IPS DF 6.9 (cell line): ENCODE results near the gene CERKL.

Experiments used
- DNase-seq: peaks from one replicate; pipeline ENCODE4 v3.0.0-alpha.2; 2013; ENCODE audit warnings: low read depth, low spot score
- H3K27ac ChIP-seq: one replicate; pipeline ENCODE4 v1.5.1; 2013; ENCODE audit warnings: low read length, control low read depth
- H3K27me3 ChIP-seq: 2 replicates; pipeline ENCODE4 v1.6.1; 2013; ENCODE audit warnings: mild to moderate bottlenecking, low read length; ENCODE audit not compliant: control insufficient read depth, insufficient read depth
- H3K36me3 ChIP-seq: 2 replicates; pipeline ENCODE4 v1.6.1; 2013; ENCODE audit warnings: low read length; ENCODE audit not compliant: control insufficient read depth, insufficient read depth
- H3K4me1 ChIP-seq: 2 replicates; pipeline ENCODE4 v1.6.1; 2013; ENCODE audit warnings: low read length; ENCODE audit not compliant: control insufficient read depth, insufficient read depth
- H3K4me3 ChIP-seq: 2 replicates; pipeline ENCODE4 v1.5.1; 2013; ENCODE audit warnings: mild to moderate bottlenecking, low read length
- H3K9me3 ChIP-seq: 2 replicates; pipeline ENCODE4 v1.6.1; 2013; ENCODE audit warnings: low read length, inconsistent platforms; ENCODE audit not compliant: control insufficient read depth, insufficient read depth
- WGBS: extraction: QIAGEN DNeasy Blood & Tissue Kit; methylation state at CpG from one replicate; pipeline ENCODE4 v1.1.7; 2013; ENCODE audit warnings: mixed read lengths, missing lambda C conversion rate; ENCODE audit not compliant: insufficient read length, insufficient coverage; 5-methylcytosine and 5-hydroxymethylcytosine counted together

The CERKL gene

DNA sequence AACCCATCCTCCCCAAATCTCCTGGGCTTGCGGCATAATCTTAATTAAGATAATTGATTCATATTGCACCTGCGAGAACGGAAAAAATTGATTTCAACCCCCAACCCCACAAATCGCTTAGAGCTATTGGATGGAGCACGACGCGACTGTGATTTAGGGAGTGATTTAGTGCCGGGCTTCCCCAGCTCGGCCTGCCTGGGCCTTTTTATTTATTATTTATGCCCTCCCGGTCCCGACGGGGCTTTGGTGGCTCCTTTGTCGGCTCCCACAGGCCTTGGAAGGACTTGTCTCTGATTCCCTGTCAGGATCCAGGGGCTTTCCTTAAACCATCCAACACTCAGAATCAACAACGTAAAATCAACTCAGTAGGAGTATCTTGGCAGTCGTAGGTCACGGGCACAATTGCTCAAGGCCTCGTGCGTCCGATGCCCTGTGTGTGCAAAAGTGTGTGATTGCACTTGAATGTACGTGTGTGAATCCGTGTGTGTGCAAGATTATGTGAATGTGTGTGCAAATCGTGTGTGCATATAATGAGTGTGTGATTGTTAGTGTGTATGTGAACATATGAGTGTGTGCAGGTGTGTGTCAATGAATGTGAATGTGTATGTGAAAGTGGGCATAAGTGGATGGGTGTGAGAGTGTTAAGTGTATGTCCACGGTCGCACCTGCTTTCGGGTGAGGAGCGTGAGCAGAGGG, 27.7 kb upstream of the CERKL start:
- no peak for DNase-seq
- no CpG with 5 or more reads among the region's 26 CpGs for WGBS
- Histone ChIP-seq H3K4me3 (no peak overlapping the region), H3K27ac (no peak overlapping the region), H3K36me3 (no peaks in the 10 kb centered on the region), H3K27me3 (peaks cover 54% of the 10 kb centered on the region), H3K9me3 (no peaks in the 10 kb centered on the region), H3K4me1 (peaks cover 7% of the 10 kb centered on the region; the same call in 1 of the 2 replicates)

DNA sequence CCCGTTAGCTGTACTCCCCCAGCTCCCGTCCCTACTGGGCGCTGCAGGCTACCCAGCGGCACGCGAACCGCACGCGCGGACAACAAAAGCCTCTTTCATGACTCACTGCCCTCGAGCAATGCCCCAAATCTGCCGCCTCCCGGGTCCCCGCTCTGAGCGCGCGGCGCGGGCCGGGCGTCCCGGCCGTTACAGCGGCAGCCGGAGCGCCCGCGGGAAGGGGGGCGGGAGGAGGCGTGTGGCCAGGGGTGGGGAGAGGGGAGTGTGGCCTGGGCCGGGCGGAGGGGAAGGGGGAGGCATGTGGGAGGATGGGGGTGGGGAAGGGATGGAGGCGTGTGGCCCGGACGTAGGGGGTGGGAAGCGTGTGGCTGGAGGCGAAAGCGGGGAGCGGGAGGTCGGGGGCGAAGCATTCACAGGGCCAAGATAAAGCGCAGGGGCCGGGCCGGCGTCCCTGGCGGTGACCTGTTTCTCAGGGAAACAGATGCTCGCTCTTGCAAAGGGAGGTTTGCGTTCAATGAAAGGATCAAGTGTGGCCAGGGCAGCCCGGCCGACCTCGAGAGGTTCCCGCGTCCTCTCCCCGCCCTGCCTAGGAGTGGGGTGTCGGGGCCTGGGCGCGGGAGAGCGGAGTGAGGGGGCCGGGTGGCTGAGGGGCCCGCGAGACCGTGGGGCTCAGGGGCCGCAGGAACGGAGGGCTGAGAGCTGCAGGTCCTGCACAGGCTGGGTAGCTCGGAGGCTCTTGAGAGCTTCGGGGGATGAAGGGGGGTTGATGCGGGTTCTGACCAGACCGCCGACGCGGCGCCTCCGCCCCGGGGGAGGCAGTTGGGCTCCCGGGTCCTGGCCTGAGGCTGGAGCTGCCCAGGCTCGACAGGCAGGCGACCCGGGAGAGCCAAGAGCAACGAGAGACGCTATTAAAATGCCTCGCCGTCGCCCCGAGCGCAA, 26.9 kb upstream of the CERKL start:
- DNase-seq = no peak
- Histone ChIP-seq H3K9me3 (no peaks in the 10 kb centered on the region), H3K27me3 (peaks cover 62% of the 10 kb centered on the region), H3K27ac (no peak overlapping the region), H3K4me3 (peak overlapping the region; percentile 44; the same call in 1 of the 2 replicates), H3K36me3 (no peaks in the 10 kb centered on the region), H3K4me1 (peaks cover 7% of the 10 kb centered on the region; the same call in 1 of the 2 replicates)
- no CpG with 5 or more reads among the region's 85 CpGs for WGBS

DNA sequence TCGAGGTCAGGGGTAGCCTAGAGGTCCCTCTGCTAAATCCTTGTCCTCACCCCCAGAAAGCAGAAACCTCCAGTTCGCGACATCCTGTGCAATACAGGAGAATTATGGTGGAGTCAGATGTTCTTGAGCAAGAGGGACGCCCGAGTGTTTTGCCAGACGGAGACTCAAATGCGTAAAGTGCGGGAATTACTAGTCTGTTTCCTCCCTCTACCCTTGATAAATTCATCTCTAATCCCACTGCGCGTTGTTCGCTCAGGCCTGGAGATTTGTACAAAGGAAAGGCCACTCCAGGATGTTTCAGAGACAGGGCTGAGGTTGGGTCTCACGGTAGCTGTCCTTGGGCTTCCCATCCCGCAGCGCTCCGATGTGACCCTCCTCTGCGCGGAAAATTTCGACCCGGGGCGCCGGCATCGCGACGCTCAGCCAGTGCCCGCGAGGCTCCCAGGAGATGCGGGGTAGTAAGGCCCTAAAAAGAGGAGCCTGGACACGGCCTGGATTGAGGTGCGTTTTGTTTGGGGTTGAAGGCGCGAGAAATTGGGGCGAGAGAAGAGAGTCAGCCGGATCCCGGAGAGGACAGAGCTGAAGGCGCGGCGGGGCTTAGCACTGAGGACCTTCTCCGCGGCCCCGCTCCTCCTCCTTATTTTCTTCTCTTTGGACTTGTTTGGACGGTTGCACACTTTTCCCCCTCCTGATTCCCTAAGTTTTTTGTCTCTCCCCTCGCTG, 26.1 kb upstream of the CERKL start:
- no peaks in the 10 kb centered on the region for H3K36me3 ChIP-seq
- no CpG with 5 or more reads among the region's 42 CpGs for WGBS
- peaks cover 7% of the 10 kb centered on the region; the same call in 1 of the 2 replicates for H3K4me1 ChIP-seq
- H3K4me3 ChIP-seq = peak overlapping the region; percentile 44; the same call in 1 of the 2 replicates
- DNase-seq = no peak
- no peaks in the 10 kb centered on the region for H3K9me3 ChIP-seq
- H3K27me3 ChIP-seq = peaks cover 70% of the 10 kb centered on the region
- H3K27ac ChIP-seq = no peak overlapping the region

DNA sequence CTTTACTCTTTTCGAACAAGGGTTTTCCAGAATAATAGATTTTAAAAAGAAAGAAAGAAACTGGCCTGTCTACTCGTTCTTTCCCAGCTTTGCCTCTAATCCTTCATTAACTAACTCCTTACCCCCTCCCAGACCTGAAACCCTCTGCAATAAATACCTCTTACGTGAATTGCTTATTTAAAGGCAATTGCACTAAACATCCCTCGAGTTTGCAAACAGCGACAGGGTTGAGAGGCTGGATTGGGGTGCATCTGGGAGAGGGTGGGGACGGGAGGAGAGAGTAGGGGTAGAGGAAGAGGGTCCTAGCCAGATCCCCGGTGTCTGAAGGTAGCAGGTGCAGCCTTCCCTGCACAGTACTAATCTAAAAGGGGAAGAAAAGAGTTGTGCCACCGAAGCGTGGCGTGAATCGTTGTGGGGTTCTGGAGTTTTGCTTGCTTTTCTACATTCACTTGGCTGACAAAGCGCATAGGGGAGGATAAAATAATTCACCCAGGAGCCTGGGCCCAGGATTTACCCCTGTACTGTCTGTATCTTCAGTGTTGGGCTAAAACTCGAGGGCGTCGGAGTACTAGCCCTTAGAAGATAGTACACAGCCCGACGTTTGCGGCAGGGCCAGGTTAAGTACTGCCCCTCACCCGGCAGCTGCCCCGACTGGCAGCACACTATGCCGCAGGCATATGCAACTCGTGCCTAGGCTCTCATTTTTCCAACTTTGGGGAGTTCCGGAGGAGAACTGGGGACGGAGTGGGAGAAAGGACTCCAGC, 25.3 kb upstream of the CERKL start:
- Histone ChIP-seq H3K4me3 (no peak overlapping the region), H3K4me1 (peaks cover 7% of the 10 kb centered on the region; the same call in 1 of the 2 replicates), H3K36me3 (no peaks in the 10 kb centered on the region), H3K27ac (no peak overlapping the region), H3K27me3 (peaks cover 74% of the 10 kb centered on the region), H3K9me3 (no peaks in the 10 kb centered on the region)
- no CpG with 5 or more reads among the region's 24 CpGs for WGBS
- no peak for DNase-seq

DNA sequence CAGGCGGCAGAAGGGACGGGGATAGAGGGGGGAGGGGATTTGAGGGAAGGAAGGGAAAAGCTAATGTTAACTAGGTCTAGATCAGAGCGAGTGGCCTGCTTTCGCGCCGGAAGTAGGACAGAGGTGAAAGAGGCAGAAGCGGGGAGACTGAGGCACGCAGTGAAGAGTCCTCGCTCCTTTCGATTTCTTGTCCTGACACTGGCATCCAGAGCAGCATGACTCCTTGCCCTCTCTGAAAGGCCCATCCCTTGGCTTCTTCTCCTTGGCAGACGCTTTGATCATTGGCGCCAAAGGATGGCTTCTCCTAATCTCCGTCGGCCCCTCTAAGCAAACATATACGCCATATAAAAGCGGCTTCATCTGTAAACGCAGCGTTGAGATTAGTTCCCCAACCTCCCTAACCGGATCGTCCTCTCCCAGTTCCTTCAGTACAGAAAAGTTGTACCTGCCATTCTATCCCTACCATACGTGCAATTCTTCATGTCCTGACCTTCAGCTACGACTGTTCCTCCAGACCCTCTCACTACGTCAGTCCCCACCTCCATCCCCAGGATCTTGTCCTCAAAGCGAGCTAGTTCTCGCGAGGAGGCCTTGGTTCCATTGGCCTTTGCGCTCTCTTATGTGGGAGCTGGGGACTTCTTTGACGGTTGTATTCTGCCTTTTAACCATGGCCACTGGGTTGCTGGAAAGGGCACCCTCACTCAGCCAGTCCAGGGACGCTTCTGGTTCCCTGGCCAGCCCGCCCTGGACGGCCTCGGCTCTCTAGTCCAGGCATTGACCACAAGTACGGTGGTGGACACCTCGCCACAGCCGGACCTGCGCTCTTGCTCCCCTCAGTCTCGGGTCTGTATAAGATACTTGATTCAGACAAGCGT, 24.3 kb upstream of the CERKL start:
- no peaks in the 10 kb centered on the region for H3K9me3 ChIP-seq
- H3K4me1 ChIP-seq = peaks cover 7% of the 10 kb centered on the region; the same call in 1 of the 2 replicates
- DNase-seq = no peak
- no peaks in the 10 kb centered on the region for H3K36me3 ChIP-seq
- H3K27me3 ChIP-seq = peaks cover 70% of the 10 kb centered on the region
- no peak overlapping the region for H3K27ac ChIP-seq
- peak overlapping the region; percentile 30; the same call in 1 of the 2 replicates for H3K4me3 ChIP-seq
- WGBS = no CpG with 5 or more reads among the region's 38 CpGs

DNA sequence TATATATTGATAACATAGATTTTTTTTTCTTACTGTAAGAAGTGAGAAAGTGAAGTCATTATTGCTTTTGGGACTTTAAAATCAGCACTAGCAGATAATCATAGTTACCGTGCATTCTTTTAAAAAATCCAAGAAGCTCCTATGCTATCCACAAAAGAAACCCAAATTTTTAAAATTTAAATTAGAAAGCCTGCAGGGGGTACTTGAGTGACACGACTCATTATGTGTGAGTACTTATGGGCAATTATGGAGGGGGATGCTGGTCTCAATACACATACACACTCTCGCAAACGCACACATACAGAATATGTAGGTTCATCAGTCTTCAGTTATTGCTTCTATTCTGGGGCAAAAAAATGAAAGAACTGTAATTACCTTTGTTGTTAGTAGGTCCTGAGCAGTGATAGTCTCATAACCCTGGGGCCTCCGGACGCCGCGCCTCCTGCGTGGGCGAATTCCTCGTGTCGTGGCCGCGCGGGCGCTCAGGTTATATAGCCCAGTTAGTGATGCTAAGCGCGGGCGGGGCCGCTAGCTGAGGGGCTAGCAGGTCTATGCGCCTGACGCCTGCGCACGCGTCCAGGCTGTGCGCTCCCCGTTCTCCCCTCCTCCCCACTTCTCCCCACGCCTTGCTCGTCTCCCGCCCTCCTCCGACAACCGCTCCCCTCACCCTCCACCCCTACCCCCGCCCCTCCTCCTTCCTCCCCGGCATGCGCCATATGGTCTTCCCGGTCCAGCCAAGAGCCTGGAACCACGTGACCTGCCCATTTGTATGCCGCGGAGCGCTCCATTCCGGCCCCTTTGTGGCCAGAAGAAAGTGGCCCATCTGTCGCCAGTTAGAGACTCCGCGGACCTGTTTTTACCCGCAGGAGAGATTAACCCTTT, 23.4 kb upstream of the CERKL start, which contains the start of gene NEUROD1:
NEUROD1 (minus strand) TSS at position 463 of the 882 bp plus-strand sequence. CDS start 1,657 bp downstream, outside the sequence.
- Histone ChIP-seq H3K36me3 (no peaks in the 10 kb centered on the region), H3K9me3 (no peaks in the 10 kb centered on the region), H3K4me3 (peak within 1 kb of the TSS; percentile 30; the same call in 1 of the 2 replicates), H3K27me3 (peaks cover 67% of the 10 kb centered on the region), H3K4me1 (peaks cover 7% of the 10 kb centered on the region; the same call in 1 of the 2 replicates), H3K27ac (no peak within 1 kb of the TSS)
- WGBS = no CpG with 5 or more reads among the region's 45 CpGs
- DNase-seq = no peak

DNA sequence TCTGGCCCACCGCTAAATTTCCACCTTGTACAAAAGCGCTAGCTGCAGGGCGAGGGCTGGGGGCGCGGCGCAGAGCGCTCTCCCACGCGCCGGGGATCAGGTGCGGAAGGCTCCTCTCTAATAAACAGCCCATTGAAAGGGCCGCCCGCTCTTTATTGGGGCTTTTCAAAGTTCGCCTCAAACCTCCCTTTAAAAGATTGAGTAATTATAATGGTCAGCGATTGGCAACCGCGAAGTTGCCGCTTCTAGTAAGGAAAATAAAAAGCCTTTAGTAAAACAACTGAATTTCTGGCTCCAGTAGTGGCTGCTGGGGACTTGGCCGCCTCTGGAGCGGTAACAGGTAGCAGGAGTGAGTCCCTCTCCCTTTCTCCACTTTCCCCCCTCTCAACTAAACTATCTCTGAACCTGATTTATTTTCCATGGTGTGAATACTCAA, 22.7 kb upstream of the CERKL start:
- Histone ChIP-seq H3K9me3 (no peaks in the 10 kb centered on the region), H3K27ac (no peak overlapping the region), H3K36me3 (no peaks in the 10 kb centered on the region), H3K27me3 (peaks cover 60% of the 10 kb centered on the region), H3K4me3 (no peak overlapping the region), H3K4me1 (peaks cover 6% of the 10 kb centered on the region; the same call in 1 of the 2 replicates)
- WGBS = no CpG with 5 or more reads among the region's 20 CpGs
- DNase-seq = no peak

DNA sequence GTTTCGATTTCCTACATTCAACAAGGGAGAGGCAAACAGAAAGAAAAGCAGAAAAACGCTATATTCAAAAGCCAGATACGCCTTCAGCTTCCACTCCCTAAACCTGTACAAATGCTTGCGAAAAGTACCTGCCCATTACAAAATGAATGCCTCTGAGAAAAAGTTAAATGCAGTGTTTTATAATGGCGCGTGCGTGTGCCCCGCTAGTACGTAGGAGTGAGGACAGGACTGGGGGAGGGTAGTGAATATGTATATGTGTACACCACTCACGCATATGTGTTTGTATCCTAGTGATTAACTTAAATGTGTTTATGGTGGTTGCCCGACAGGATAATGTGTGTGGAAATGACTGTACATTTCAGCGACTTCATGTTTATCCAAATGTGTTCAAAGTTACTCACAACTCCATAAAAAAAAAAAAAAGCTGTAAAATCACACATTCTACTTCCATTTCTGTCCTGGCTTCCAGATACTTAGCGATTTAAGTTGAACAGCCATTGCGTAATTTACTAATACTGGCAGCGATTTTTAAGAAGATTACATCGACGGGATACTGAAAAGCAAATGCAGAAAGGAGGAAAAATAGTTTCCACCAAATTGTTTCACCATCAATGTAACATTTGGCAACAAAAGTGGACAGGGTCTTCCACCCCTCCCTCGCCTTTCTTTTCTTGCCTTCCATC, 22.1 kb upstream of the CERKL start:
- no peak overlapping the region for H3K4me3 ChIP-seq
- WGBS = no CpG with 5 or more reads among the region's 18 CpGs
- no peaks in the 10 kb centered on the region for H3K9me3 ChIP-seq
- H3K27ac ChIP-seq = no peak overlapping the region
- H3K27me3 ChIP-seq = peaks cover 54% of the 10 kb centered on the region
- H3K36me3 ChIP-seq = no peaks in the 10 kb centered on the region
- peaks cover 6% of the 10 kb centered on the region; the same call in 1 of the 2 replicates for H3K4me1 ChIP-seq
- no peak for DNase-seq
